Activated naive CD8-positive, alpha-beta T cell treated with anti-CD3 and anti-CD28 coated beads, Interleukin-2, amount 10 ng/mL, durations not matched to agents 7 days and 5 days (primary cell): ENCODE results near the gene KIAA1671. TPM values are rescaled to one million over a fixed set of nuclear protein-coding genes. Genes with fewer than 3 reads are reported as not detected.

ENCODE experiments used
- ATAC-seq: fragments of 150-1000 bp; cut with Tn5 transposase; one replicate; pipeline ENCODE4 v1.10.0; 2021; ENCODE audit warnings: low read depth, moderate library complexity
- POLR2A ChIA-PET: fragments of 350-600 bp; sonication (Branson Sonifier 250); formaldehyde crosslinking; loops from one replicate; lab custom pipeline; 2021; ENCODE audit warnings: antibody characterized with exemption; lab: Charles Lee
- DNase-seq: peaks from one replicate; pipeline ENCODE4 v3.0.0; 2021
- H3K27ac Mint-ChIP-seq: one replicate; pipeline ENCODE4 v1.8.0; 2022; ENCODE audit warnings: mild to moderate bottlenecking, mixed read lengths
- H3K27me3 Mint-ChIP-seq: one replicate; pipeline ENCODE4 v1.8.0; 2022; ENCODE audit warnings: mild to moderate bottlenecking, moderate library complexity, mixed read lengths
- H3K36me3 Mint-ChIP-seq: one replicate; pipeline ENCODE4 v1.8.0; 2021; ENCODE audit warnings: mild to moderate bottlenecking, mixed read lengths
- H3K4me1 Mint-ChIP-seq: one replicate; pipeline ENCODE4 v1.8.0; 2021; ENCODE audit warnings: mixed read lengths
- H3K4me3 Mint-ChIP-seq: one replicate; pipeline ENCODE4 v1.8.0; 2022; ENCODE audit warnings: mild to moderate bottlenecking, moderate library complexity, mixed read lengths
- H3K9me3 Mint-ChIP-seq: one replicate; pipeline ENCODE4 v1.8.0; 2021; ENCODE audit warnings: mixed read lengths
- total RNA-seq, 2 experiments: library from RNA; stranded (reverse); gene quantifications; one replicate each; pipeline ENCODE4 v1.2.3, GENCODE V29; 2021

The KIAA1671 gene
- total RNA-seq, 2 experiments from 2014 or later: 10.0 to 10.5 TPM

- Mint-ChIP-seq H3K9me3 (no peaks in the 10 kb centered on the region), H3K27me3 (no peaks in the 10 kb centered on the region), H3K4me1 (peaks cover 41% of the 10 kb centered on the region), H3K4me3 (no peak overlapping the region), H3K36me3 (peaks cover 2% of the 10 kb centered on the region), H3K27ac (no peak overlapping the region)
- POLR2A ChIA-PET: interaction anchor here (0.8 to 1.4 kb wide), 3 partner anchors 13 to 120 kb away, joined by 3 to 4 read pairs (median 3); no protein-coding TSS in a partner anchor
- ATAC-seq (no peak), DNase-seq (no peak)
Measured at GRCh38 chr22:25082096-25082495, 129.6 kb downstream of the KIAA1671 start.

- peaks cover 37% of the 10 kb centered on the region for H3K4me1 Mint-ChIP-seq
- no peak overlapping the region for H3K27ac Mint-ChIP-seq
- POLR2A ChIA-PET: no interaction called here
- peaks cover 2% of the 10 kb centered on the region for H3K36me3 Mint-ChIP-seq
- no peak overlapping the region for H3K4me3 Mint-ChIP-seq
- DNase-seq (no peak), ATAC-seq (no peak)
- no peaks in the 10 kb centered on the region for H3K27me3 Mint-ChIP-seq
- H3K9me3 Mint-ChIP-seq: no peaks in the 10 kb centered on the region
Measured at GRCh38 chr22:25083056-25083806, 130.7 kb downstream of the KIAA1671 start.

GRCh38 chr22:25083807-25084200 is 131.3 kb downstream of the KIAA1671 start:
- H3K27ac Mint-ChIP-seq: no peak overlapping the region
- H3K9me3 Mint-ChIP-seq: no peaks in the 10 kb centered on the region
- peaks cover 37% of the 10 kb centered on the region for H3K4me1 Mint-ChIP-seq

GRCh38 chr22:25084405-25085107 is 132.0 kb downstream of the KIAA1671 start:
- no peak for ATAC-seq
- no peak for DNase-seq
- peaks cover 2% of the 10 kb centered on the region for H3K36me3 Mint-ChIP-seq
- no peaks in the 10 kb centered on the region for H3K27me3 Mint-ChIP-seq
- no peak overlapping the region for H3K27ac Mint-ChIP-seq
- POLR2A ChIA-PET: interaction anchor here (2.2 kb wide), 1 partner anchor 16 kb away, joined by 15 read pairs; no protein-coding TSS in a partner anchor
- peaks cover 34% of the 10 kb centered on the region for H3K4me1 Mint-ChIP-seq
- no peak overlapping the region for H3K4me3 Mint-ChIP-seq
- H3K9me3 Mint-ChIP-seq: no peaks in the 10 kb centered on the region

More at GRCh38 chr22:25083807-25084200, 131.3 kb downstream of the KIAA1671 start:
- POLR2A ChIA-PET: no interaction called here
- Mint-ChIP-seq H3K36me3 (peaks cover 2% of the 10 kb centered on the region), H3K27me3 (no peaks in the 10 kb centered on the region), H3K4me3 (no peak overlapping the region)
- DNase-seq (no peak), ATAC-seq (no peak)

- H3K27ac Mint-ChIP-seq: peak overlapping the region; percentile 69
- POLR2A ChIA-PET: interaction anchor here (2.2 kb wide), 1 partner anchor 16 kb away, joined by 15 read pairs; no protein-coding TSS in a partner anchor
Measured at GRCh38 chr22:25085156-25085555, 132.6 kb downstream of the KIAA1671 start.

GRCh38 chr22:25085930-25086901 is 133.7 kb downstream of the KIAA1671 start:
- Mint-ChIP-seq H3K27me3 (no peaks in the 10 kb centered on the region), H3K4me3 (peak overlapping the region; percentile 66), H3K36me3 (peaks cover 2% of the 10 kb centered on the region), H3K4me1 (peaks cover 32% of the 10 kb centered on the region), H3K27ac (peak overlapping the region; percentile 78), H3K9me3 (no peaks in the 10 kb centered on the region)
- no peak for DNase-seq
- POLR2A ChIA-PET: interaction anchor here (0.8 to 2.2 kb wide), 5 partner anchors 10 to 24 kb away, joined by 3 to 15 read pairs (median 4); no protein-coding TSS in a partner anchor
- peak; percentile 66 for ATAC-seq

More at GRCh38 chr22:25085156-25085555, 132.6 kb downstream of the KIAA1671 start:
- H3K4me1 Mint-ChIP-seq: peaks cover 33% of the 10 kb centered on the region
- no peaks in the 10 kb centered on the region for H3K27me3 Mint-ChIP-seq
- H3K4me3 Mint-ChIP-seq: peak overlapping the region; percentile 66
- H3K36me3 Mint-ChIP-seq: peaks cover 2% of the 10 kb centered on the region
- H3K9me3 Mint-ChIP-seq: no peaks in the 10 kb centered on the region
- DNase-seq (no peak), ATAC-seq (no peak)

- no peaks in the 10 kb centered on the region for H3K36me3 Mint-ChIP-seq
- H3K4me3 Mint-ChIP-seq: no peak overlapping the region
- peaks cover 25% of the 10 kb centered on the region for H3K4me1 Mint-ChIP-seq
- H3K27ac Mint-ChIP-seq: peak overlapping the region; percentile 46
- H3K9me3 Mint-ChIP-seq: no peaks in the 10 kb centered on the region
- no peaks in the 10 kb centered on the region for H3K27me3 Mint-ChIP-seq
- POLR2A ChIA-PET: interaction anchor here (1.2 to 2.2 kb wide), 4 partner anchors 10 to 24 kb away, joined by 4 to 15 read pairs (median 4); no protein-coding TSS in a partner anchor
- DNase-seq: no peak
- ATAC-seq: no peak
Measured at GRCh38 chr22:25086902-25087282, 134.4 kb downstream of the KIAA1671 start.

GRCh38 chr22:25090225-25090890 is 137.8 kb downstream of the KIAA1671 start:
- peaks cover 13% of the 10 kb centered on the region for H3K4me1 Mint-ChIP-seq
- DNase-seq (no peak), ATAC-seq (no peak)
- no peak overlapping the region for H3K4me3 Mint-ChIP-seq
- POLR2A ChIA-PET: interaction anchor here (0.6 to 1.4 kb wide), 2 partner anchors 21 to 408 kb away, joined by 4 to 7 read pairs; no protein-coding TSS in a partner anchor
- H3K27ac Mint-ChIP-seq: no peak overlapping the region
- H3K27me3 Mint-ChIP-seq: no peaks in the 10 kb centered on the region
- no peaks in the 10 kb centered on the region for H3K9me3 Mint-ChIP-seq
- H3K36me3 Mint-ChIP-seq: no peaks in the 10 kb centered on the region

- peaks cover 3% of the 10 kb centered on the region for H3K4me1 Mint-ChIP-seq
- no peaks in the 10 kb centered on the region for H3K27me3 Mint-ChIP-seq
- ATAC-seq: no peak
- H3K9me3 Mint-ChIP-seq: no peaks in the 10 kb centered on the region
- peaks cover 1% of the 10 kb centered on the region for H3K36me3 Mint-ChIP-seq
- no peak overlapping the region for H3K4me3 Mint-ChIP-seq
- POLR2A ChIA-PET: no interaction called here
- no peak for DNase-seq
- H3K27ac Mint-ChIP-seq: no peak overlapping the region
Measured at GRCh38 chr22:25091458-25091857, 138.9 kb downstream of the KIAA1671 start.

- no peaks in the 10 kb centered on the region for H3K27me3 Mint-ChIP-seq
- ATAC-seq (no peak), DNase-seq (no peak)
- no peak overlapping the region for H3K27ac Mint-ChIP-seq
- H3K9me3 Mint-ChIP-seq: no peaks in the 10 kb centered on the region
- no peak overlapping the region for H3K4me3 Mint-ChIP-seq
- peaks cover 1% of the 10 kb centered on the region for H3K36me3 Mint-ChIP-seq
- POLR2A ChIA-PET: no interaction called here
- H3K4me1 Mint-ChIP-seq: peaks cover 1% of the 10 kb centered on the region
Measured at GRCh38 chr22:25092119-25092518, 139.6 kb downstream of the KIAA1671 start.

- POLR2A ChIA-PET: no interaction called here
- Mint-ChIP-seq H3K4me1 (no peaks in the 10 kb centered on the region), H3K9me3 (no peaks in the 10 kb centered on the region), H3K36me3 (peaks cover 1% of the 10 kb centered on the region), H3K27me3 (no peaks in the 10 kb centered on the region), H3K27ac (no peak overlapping the region), H3K4me3 (no peak overlapping the region)
- DNase-seq (no peak), ATAC-seq (no peak)
Measured at GRCh38 chr22:25094579-25094978, 142.1 kb downstream of the KIAA1671 start.

GRCh38 chr22:25095869-25096268 is 143.4 kb downstream of the KIAA1671 start:
- H3K27me3 Mint-ChIP-seq: no peaks in the 10 kb centered on the region
- no peaks in the 10 kb centered on the region for H3K9me3 Mint-ChIP-seq
- DNase-seq: no peak
- peaks cover 1% of the 10 kb centered on the region for H3K36me3 Mint-ChIP-seq
- ATAC-seq: no peak
- H3K4me1 Mint-ChIP-seq: peaks cover 2% of the 10 kb centered on the region
- H3K4me3 Mint-ChIP-seq: no peak overlapping the region
- POLR2A ChIA-PET: no interaction called here
- H3K27ac Mint-ChIP-seq: no peak overlapping the region
